GM19324 (cell line): ENCODE data around the gene RNGTT.
"Not testable (repeated sequence)": the region's sequence is repeated elsewhere in the genome, so short reads cannot be mapped to it uniquely, and the experiment has no call there.

Experiments used
- ATAC-seq: cut with Tn5 transposase; IDR thresholded peaks from one replicate; pipeline ENCODE4 v1.9.1; 2021; ENCODE audit warnings: mild to moderate bottlenecking, moderate library complexity; ENCODE audit not compliant: unreplicated experiment, low FRiP score

RNGTT gene

DNA sequence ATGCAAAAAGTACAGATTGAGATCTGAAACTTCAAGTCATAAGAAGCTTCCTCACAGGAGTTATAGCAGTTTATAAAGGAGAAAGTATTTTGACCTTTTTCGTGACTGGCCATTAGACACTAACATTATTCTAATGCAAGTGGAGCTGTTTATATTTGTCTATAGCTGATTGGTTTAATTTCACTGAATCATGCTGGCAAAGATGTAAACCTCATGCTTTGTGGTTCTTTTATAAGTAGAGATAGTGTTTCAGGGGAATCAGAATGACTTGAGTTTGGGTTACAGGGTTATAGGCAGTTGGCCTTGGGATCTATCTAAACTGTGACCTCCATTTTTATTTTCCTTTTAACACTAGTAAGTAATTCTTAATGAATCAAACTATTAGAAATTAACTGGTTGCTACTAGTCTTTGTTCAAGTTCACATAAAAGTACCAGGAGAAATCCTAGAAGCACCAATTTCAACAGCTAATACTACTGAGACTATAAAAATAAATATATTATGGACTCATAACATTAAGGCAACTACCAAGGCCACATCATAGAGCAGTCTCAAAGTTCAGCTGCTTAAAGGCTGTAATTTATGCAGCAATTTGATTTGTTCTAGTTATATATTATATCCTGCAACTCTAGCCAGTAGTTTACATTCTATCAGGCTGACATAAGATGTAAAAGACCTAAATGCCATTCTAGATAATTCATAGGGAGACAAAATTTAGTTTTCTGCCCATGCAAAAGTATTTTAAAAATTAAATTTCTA is 94.0 kb downstream of the RNGTT start:
- ATAC-seq: no peak

- no peak for ATAC-seq
Observed at GRCh38 chr6:88867841-88868731, 95.3 kb downstream of the RNGTT start.

GRCh38 chr6:88866856-88867255 is 96.6 kb downstream of the RNGTT start:
- no peak for ATAC-seq

DNA sequence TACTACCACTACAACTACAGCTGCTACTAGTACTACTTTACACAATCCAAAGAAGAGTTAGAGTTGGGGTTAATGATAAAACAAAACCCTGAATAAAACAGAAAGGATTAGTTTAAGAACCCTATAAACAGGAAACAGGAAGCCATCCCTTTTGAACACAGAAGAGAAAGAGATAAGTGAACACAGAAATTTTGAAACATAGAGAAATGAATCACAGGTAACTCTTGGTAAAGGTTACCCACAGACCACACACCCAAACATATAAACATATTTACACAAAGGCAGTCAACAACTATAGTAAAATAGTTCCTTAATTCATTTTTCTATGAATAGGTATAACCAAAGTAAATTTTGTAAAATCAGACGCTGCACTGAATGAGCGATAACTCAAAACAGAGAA is 98.1 kb downstream of the RNGTT start:
- no peak for ATAC-seq

DNA sequence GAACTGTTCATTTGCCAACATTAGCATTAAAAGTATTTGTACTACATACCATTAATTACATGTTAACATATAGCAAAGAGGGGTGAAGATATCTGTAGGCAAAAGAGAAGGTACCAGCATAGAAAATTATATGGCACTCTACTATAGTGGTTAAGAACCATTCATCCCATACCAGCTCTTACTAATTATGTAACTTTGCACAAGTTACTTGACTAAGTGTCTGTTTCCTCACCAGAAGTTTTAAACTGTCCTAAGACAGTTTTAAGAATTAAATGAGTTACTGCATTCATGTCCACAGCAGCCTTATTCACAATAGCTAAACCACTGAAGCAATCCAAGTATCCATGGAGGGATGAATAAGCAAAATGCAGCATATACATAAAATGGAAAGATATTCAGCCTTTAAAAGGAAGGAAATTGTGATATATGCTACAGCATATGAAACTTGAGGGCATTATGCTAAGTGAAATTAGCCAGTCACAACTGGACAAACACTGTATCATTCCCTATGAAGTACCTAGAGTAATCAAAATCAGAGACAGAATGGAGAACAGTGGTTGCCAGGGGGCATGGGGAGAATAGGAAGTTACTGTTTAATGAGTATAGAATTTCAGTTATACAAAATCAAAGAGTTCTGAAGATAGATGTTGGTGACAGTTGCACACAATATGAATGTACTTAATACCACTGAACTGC is 98.9 kb downstream of the RNGTT start:
- ATAC-seq: no peak

GRCh38 chr6:88860310-88860709 is 103.1 kb downstream of the RNGTT start:
- no peak for ATAC-seq

DNA sequence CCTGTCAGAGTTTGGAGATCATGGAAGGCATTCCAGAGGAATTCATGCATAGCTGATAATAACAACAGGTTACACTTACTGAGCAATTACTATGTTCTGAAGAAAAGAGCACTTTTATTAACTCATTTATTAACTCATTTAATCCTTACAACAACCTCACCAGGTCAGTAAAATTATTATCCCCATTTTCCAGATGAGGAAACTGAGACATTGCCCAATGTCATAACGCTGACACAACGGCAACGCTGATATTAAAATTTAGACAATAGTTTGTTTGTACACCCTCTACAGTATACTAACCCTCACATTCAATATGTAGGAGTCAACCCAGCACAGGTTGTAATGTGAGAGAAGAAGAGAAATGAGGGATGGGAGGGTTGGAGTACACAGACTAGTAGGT is 105.0 kb downstream of the RNGTT start:
- ATAC-seq: no peak

DNA sequence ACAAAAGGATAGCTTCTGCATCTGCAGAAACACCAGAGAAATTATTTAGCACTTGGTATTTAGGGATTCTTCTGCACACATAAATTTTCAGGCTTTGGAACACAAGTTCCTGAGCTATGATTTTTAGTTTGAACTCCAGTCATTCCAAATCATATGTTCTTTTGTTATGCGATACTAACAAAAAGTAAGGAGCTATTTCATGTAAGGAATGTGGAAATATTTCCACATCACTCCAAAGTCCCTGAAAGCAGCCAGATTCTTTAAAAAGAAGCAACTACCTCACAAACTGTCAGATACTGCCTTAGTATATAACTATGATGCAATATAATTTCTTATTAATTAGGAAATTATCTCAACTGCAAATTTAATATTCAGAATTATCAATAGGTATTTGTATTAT is 106.9 kb downstream of the RNGTT start:
- ATAC-seq: no peak

GRCh38 chr6:88855541-88856147 is 107.8 kb downstream of the RNGTT start:
- ATAC-seq: no peak

DNA sequence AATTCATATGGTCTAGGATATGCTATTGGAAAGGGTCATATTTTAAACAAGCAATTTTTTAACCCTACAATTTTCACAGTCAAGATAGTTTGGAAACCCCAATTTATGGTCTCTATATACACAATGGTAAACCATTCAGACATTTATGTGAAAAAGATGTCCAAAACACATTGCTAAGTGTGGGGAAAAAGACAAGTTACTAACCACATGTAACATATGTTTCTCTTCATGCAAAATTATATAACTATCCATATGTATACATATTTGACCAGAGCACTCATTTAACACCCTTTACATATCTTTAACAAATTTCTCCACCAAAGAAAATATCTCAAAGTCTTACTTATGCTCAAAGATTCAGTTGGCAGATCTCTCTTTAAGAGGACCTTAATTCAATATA is 110.6 kb downstream of the RNGTT start:
- ATAC-seq: no peak

GRCh38 chr6:88852000-88852399 is 111.4 kb downstream of the RNGTT start:
- ATAC-seq: no peak

- no peak for ATAC-seq
Observed at GRCh38 chr6:88848870-88849269, 114.5 kb downstream of the RNGTT start.

DNA sequence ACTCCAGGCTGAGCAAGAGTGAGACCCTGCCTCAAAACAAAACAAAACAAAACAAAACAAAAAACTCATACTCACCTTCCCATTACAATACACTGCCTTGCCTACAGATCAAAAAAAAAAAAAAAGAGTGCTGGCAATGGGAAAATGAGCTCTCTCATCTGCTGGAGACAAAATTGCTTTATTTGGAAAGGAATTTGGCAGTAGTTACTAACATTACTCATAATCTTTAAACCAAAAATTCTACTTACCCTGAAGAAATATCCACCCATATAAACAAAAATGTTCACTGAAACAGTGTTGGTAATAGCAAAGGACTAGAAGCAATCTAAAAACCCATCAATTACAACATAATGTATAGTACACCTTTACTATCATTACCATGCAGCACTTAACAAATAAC is 120.4 kb downstream of the RNGTT start:
- no peak for ATAC-seq

DNA sequence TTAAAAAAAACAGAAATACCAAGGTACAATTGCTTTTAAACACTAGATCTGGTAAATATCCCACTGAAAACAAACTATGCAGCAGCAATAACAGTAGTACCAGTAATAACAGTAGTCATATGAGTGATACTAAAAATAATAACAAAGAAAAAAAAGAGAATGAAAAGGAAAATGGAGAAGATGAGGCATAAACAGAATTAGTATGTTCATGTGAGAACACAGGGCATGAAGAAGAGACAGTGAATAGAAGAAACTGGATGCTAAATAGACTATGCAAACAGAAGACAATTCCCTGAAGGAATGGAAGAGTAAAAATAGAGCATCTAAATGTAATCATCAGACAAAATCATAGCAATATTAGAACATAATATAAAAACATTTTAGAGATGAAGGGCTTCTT is 121.1 kb downstream of the RNGTT start:
- ATAC-seq: no peak

DNA sequence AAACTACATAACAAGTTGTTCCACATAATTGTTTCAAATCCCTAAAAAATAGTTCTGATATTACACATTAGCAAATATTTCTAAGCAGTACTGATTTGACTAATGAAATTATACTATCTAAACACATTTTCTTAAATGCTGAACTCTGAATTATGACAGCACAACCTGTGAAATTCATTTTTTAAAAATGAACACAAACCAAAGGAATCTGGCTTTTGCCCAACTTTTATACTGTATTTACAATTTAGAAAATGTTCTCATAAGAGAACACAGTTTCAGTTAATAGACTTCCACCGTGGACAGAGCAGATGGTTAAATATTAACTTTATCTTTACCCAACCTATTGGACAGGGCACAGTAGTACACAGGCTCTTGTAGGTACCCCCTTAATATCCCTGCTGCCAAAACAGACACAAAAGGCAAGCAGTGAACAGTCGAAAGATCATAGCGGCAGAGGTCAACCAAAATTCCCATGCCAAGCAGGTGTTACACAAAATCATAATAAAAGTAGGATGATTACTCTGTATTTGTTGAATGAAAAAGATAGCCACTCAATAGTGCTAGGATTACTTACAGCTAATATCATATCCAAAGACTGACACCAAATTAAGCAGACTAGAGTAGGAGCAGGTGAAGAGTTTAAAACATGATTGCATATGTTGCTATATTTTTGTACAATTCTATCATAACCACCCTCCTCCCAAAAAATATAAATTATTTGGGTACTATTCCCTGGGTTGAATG is 122.5 kb downstream of the RNGTT start:
- ATAC-seq: no peak

GRCh38 chr6:88840289-88840688 is 123.1 kb downstream of the RNGTT start:
- no peak for ATAC-seq

DNA sequence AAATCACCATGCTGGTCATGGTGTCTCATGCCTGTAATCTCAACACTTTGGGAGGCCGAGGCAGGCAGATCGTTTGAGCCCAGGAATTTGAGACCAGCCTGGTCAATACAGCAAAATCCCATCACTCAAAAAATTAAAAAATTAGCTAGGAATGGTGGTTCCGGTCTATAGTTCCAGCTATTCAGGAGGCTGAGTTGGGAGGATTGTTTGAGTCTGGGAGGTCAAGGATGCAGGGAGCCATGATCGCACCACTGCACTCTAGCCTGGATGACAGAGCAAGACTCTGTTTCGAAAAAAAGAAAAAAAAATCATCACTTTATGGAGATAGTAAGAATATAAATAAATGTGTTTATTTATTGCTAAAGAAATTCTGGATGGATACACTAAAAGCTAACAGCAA is 124.1 kb downstream of the RNGTT start:
- no peak for ATAC-seq

DNA sequence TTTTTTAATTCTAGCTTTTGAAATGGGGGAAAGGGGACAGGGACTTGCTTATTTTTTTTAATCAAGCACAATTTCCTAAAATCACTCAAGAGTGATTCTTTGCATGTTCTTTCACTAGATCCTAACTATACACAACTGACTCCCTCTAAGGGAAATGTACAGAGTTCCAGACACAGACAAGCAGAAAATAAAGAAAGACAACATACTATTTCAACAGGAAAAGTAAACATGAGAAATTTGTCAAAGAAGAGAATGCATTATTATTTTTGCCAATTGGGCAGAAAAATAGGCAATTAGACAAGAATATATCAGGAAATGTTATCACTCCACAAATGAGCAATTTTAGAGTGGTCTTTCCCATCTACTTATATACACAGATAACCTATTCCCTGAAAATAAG is 128.2 kb downstream of the RNGTT start:
- ATAC-seq: no peak

DNA sequence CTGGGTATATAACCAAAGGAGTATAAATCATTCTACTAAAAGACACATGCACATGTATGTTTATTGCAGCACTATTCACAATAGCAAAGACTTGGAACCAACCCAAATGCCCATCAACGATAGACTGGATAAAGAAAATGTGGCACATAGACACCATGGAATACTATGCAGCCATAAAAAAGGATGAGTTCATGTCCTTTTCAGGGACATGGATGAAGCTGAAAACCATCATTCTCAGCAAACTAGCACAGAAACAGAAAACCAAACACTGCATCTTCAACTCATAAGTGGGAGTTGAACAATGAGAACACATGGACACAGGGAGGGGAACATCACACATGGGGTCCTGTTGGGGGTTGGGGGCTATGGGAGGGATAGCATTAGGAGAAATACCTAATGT is 130.3 kb downstream of the RNGTT start:
- ATAC-seq: not testable (repeated sequence)

DNA sequence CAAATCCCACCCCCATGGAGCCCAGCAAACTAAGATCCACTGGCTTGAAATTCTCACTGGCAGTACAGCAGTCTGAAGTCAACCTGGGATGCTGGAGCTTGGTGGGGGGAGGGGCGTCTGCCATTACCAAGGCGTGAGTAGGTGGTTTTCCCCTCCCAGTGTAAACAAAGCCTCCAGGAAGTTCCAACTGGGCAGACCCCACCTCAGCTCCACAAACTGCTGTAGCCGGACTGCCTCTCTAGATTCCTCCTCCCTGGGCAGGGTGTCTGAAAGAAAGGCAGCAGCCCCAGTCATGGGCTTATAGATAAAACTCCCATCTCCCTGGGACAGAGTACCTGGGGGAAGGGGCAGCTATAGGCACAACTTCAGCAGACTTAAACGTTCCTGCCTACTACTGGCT is 135.8 kb downstream of the RNGTT start:
- not testable (repeated sequence) for ATAC-seq
